Dermis microvascular lymphatic vessel endothelial cell (primary cell): Measurements from ENCODE around the gene DPT. TPM values are rescaled to one million over a fixed set of nuclear protein-coding genes. Genes with fewer than 3 reads are reported as not detected.

Source experiments
- DNase-seq, 2 donors: peaks; one replicate each; pipeline versions ENCODE4 v3.0.0 to v3.0.0-alpha.2; 2010; ENCODE audit warnings: low read depth in 2 of 2
- total RNA-seq: library from RNA; depleted of rRNA; stranded (reverse); fragments of >200 nt; gene quantifications from 2 replicates; pipeline ENCODE4 v1.2.1, GENCODE V29; 2014

The DPT gene
- total RNA-seq, 1 donor from 2014 or later: not detected

- DNase-seq: no peak
These were observed 7.0 kb upstream of the DPT start for GRCh38 chr1:168735974-168736373.

- DNase-seq: no peak
These were observed 5.9 kb upstream of the DPT start for GRCh38 chr1:168734946-168735345.

- DNase-seq: no peak
These were observed 5.3 kb upstream of the DPT start for GRCh38 chr1:168734271-168734670.

GRCh38 chr1:168733241-168733640 is 4.2 kb upstream of the DPT start:
- DNase-seq: no peak

- DNase-seq: no peak
These were observed 3.7 kb upstream of the DPT start for GRCh38 chr1:168732736-168733135.

GRCh38 chr1:168731244-168731953 is 2.4 kb upstream of the DPT start:
- no peak for DNase-seq

GRCh38 chr1:168729405-168729802 is 398 bp upstream of the DPT start:
- DNase-seq: no peak

- no peak for DNase-seq
These were observed 2.3 kb downstream of the DPT start for GRCh38 chr1:168726719-168727118.

- DNase-seq: no peak
These were observed 2.7 kb downstream of the DPT start for GRCh38 chr1:168726281-168726680.

- no peak for DNase-seq
These were observed 3.2 kb downstream of the DPT start for GRCh38 chr1:168725831-168726230.

GRCh38 chr1:168725060-168725459 is 3.9 kb downstream of the DPT start:
- no peak for DNase-seq

- no peak for DNase-seq
These were observed 6.0 kb downstream of the DPT start for GRCh38 chr1:168723000-168723399.

GRCh38 chr1:168720839-168721238 is 8.2 kb downstream of the DPT start:
- DNase-seq: no peak

- no peak for DNase-seq
These were observed 9.5 kb downstream of the DPT start for GRCh38 chr1:168719306-168720111.

- DNase-seq: no peak
These were observed 10.8 kb downstream of the DPT start for GRCh38 chr1:168717906-168718891.

GRCh38 chr1:168714012-168714411 is 15.0 kb downstream of the DPT start:
- DNase-seq: no peak

- no peak for DNase-seq
These were observed 19.3 kb downstream of the DPT start for GRCh38 chr1:168709405-168710363.

- DNase-seq: no peak
These were observed 20.2 kb downstream of the DPT start for GRCh38 chr1:168708698-168709404.

GRCh38 chr1:168706391-168706992 is 22.5 kb downstream of the DPT start:
- no peak for DNase-seq
